8988T (cell line): ENCODE results near the gene BRD2.

ENCODE experiments used
- DNase-seq: peaks from one replicate; pipeline ENCODE4 v3.0.0; 2011

The BRD2 gene

DNA sequence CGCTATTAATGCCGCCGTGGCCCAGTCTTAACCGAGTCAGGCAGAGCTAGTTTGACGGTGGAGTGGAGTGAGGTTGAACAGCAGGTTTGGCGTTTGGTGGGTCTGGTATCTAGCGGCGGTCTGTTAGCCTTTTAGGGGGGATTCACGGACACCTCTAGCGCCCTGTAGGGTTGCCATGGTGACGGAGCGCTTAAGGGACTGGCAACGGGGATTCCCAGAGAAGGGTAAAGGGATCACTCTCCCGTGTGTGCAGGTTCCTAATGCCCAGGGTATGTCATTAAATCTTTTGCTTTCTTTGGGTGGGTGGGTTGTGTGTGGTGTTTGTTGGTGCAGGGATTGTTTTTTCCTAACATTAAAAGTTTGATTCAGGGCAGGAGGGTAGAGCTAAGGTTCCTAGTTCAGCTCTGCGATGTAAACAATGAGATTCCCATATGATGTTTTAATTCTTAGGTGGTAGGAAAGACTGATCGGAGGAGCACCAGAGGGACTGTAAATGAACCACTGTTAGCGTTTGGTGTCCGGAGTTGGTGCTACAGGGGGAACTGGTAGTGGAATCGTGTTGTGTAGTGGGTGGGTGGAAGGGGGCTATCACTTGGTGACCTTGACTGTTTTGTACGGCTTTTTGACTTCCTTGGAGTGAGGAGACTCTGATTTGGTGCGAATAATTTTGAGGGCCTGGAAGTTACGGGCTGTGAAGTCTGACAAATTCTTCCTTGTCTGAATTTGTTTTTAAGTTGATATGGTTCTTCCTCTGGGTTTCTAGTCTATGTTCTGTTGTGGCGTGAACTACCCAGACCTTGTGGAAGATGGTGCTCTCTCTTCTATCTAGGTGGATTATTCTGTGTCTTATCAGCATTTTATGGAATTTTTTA is 5.0 kb downstream of the BRD2 start:
- DNase-seq: no peak

DNA sequence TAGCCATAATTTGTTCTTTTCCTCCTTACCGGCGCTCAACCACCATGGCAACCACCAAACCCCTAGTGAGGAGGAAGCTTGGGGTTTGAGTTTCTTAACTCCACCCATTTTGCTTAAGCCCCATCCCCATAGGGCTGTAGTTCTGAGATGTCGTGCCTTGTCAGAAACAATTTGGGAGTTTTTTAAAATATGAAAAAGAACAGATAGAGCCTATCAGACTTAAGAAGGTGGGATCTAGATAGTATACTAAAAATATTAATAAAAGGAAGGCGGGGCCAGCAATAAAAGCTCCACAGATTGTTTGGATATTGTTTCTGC is 5.6 kb downstream of the BRD2 start:
- no peak for DNase-seq

DNA sequence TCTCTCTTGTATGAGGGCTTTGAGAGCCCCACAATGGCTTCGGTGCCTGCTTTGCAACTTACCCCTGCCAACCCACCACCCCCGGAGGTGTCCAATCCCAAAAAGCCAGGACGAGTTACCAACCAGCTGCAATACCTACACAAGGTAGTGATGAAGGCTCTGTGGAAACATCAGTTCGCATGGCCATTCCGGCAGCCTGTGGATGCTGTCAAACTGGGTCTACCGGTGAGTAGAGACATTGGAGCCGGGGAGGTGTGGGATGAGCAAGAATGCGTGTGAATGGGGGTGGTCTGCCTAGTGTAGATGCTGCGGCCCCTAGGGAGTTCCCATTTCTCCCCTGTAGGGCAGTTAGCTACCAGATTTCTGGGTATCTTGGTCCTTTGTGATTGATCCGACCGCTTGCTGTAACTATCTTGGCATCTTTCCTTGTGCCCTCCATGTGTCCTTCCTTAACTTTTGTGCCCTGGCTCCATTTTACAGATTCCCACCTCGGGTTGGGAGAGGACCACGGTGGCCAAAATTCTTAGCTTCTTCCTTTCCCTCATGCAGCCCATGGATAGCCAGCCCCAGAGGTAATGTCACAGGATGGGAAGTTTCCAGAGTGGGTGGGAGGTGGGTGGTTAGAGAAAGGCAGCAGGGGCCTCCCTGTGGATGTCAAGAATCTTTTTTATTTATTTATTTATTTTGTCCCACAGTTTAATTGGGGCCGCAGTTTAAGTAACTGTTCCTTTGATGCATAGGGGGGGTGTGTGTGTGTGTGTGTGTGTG is 6.3 kb downstream of the BRD2 start:
- no peak for DNase-seq

DNA sequence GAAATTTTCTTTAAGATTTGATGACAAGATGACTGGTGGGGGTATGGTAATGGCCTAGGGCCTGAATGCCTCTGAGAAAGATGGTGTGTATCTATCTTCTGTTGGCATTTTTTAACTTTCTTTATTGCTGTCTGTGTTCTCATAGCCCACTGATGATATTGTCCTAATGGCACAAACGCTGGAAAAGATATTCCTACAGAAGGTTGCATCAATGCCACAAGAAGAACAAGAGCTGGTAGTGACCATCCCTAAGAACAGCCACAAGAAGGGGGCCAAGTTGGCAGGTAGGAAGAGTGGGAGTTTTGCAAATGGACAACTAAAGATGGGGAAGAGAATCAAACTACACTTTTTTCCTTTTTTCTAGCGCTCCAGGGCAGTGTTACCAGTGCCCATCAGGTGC is 7.5 kb downstream of the BRD2 start:
- no peak for DNase-seq

DNA sequence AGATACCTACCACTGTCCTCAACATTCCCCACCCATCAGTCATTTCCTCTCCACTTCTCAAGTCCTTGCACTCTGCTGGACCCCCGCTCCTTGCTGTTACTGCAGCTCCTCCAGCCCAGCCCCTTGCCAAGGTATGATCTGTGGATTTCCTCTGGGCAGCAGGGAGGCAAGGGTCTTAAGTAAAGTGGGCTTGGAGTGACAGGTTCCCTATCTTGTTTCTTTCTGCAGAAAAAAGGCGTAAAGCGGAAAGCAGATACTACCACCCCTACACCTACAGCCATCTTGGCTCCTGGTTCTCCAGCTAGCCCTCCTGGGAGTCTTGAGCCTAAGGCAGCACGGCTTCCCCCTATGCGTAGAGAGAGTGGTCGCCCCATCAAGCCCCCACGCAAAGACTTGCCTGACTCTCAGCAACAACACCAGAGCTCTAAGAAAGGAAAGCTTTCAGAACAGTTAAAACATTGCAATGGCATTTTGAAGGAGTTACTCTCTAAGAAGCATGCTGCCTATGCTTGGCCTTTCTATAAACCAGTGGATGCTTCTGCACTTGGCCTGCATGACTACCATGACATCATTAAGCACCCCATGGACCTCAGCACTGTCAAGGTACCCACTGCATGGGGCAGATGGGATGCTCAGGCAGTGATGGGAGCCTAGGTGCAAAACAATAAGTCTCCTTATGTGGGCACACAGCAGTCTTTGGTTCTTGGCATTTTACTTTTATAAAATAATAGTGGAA is 8.1 kb downstream of the BRD2 start:
- DNase-seq: no peak

DNA sequence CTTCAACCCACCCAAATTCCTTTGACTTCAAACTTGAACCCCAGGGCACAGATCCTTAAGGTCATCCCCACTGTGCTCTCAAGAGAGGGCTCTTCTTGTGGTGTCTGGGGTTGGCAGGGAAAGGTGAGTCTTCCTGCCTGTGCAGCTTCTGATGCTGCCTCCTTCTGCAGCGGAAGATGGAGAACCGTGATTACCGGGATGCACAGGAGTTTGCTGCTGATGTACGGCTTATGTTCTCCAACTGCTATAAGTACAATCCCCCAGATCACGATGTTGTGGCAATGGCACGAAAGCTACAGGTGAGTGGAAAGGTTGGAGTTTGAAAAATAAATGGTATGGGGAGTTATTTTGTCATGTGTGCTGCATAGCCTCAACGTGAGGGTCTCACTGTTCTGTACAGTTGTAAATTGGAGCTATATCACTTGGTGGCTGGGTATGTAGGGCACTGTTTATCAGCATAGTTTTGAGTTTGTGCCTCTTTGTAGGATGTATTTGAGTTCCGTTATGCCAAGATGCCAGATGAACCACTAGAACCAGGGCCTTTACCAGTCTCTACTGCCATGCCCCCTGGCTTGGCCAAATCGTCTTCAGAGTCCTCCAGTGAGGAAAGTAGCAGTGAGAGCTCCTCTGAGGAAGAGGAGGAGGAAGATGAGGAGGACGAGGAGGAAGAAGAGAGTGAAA is 9.0 kb downstream of the BRD2 start:
- DNase-seq: no peak

DNA sequence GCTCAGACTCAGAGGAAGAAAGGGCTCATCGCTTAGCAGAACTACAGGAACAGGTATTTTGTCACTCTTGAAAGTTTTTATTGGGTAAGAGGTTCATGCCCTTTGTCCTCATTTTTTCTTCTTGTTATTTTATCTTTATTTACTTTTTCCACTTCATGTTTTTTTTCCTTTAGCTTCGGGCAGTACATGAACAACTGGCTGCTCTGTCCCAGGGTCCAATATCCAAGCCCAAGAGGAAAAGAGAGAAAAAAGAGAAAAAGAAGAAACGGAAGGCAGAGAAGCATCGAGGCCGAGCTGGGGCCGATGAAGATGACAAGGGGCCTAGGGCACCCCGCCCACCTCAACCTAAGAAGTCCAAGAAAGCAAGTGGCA is 9.5 kb downstream of the BRD2 start:
- no peak for DNase-seq

DNA sequence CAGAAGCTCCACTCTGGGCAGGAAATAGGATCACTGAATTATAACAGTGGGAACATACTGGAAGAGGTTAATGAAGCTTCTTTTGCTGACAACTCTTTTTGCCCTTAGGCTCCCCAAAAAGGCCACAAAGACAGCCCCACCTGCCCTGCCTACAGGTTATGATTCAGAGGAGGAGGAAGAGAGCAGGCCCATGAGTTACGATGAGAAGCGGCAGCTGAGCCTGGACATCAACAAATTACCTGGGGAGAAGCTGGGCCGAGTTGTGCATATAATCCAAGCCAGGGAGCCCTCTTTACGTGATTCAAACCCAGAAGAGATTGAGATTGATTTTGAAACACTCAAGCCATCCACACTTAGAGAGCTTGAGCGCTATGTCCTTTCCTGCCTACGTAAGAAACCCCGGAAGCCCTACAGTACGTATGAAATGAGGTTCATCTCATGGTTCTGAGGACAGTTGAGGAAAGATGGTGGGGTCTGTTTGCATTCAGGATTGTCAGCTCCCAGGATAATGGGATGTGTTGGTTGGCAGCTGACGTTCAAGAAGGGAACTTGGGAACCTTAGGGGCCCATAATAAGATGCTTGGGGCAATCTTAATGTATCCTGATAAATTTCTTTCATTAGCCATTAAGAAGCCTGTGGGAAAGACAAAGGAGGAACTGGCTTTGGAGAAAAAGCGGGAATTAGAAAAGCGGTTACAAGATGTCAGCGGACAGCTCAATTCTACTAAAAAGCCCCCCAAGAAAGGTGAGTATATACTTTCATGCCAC is 11.5 kb downstream of the BRD2 start:
- no peak for DNase-seq

DNA sequence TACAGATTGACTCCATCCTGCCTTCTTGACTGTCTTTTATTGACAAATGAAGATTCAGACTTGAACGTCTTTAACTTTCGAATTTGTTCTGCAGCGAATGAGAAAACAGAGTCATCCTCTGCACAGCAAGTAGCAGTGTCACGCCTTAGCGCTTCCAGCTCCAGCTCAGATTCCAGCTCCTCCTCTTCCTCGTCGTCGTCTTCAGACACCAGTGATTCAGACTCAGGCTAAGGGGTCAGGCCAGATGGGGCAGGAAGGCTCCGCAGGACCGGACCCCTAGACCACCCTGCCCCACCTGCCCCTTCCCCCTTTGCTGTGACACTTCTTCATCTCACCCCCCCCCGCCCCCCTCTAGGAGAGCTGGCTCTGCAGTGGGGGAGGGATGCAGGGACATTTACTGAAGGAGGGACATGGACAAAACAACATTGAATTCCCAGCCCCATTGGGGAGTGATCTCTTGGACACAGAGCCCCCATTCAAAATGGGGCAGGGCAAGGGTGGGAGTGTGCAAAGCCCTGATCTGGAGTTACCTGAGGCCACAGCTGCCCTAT is 12.2 kb downstream of the BRD2 start:
- DNase-seq: no peak

DNA sequence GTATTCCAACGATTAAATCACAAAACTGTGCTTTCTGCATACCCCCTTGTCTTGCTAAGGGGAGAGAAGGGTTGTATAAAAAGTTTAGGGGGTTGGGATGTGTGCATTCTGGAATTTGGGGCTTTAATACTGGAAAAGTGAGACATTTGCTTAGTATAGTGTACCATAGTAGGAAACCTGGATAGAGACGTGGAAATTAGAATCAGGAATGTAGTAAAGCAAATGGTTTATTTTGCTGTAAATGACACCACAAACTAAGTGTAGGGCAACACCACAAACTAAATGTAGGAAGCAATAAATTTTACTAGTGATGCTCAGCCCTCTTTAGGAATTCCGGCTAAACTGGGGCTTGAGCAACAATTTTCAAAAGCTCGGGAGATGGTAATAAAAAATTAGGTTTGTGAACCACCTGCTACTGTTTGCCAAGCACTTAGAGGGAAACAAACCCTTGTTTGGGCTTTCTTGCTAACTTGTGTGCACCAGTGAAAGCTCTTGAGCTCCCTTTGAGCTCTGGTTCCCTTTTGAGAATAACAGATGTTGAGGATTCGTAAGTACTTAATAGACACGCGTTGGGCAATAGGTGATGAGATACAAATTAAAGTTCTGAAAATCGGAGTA is 13.8 kb downstream of the BRD2 start:
- DNase-seq: no peak

GRCh38 chr6:32982702-32983492 is 14.5 kb downstream of the BRD2 start:
- DNase-seq: no peak

GRCh38 chr6:32983493-32983848 is 15.1 kb downstream of the BRD2 start:
- DNase-seq: no peak

- no peak for DNase-seq
Observed at GRCh38 chr6:32983964-32984621, 15.7 kb downstream of the BRD2 start.

- no peak for DNase-seq
Observed at GRCh38 chr6:32984622-32985389, 16.4 kb downstream of the BRD2 start.

DNA sequence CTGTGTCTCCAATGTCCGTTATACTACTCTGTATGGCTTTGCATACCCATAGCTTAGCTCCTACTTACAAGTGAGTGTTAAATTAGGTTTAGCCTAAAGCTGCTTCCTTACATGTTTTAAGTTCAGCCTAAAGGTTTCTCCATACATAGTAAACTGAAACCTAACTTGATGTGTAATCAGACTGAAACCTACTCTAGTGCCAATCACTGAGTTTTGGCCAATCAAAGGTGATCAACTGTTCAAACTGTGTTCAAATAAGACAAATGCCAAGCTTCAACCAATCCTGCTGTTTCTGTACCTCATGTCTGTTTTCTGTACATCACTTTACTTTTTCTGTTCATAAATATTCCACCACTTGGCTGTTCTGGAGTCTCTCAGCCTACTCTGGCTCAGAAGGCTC is 21.0 kb downstream of the BRD2 start:
- DNase-seq: no peak

- DNase-seq: no peak
Observed at GRCh38 chr6:32991972-32992371, 23.6 kb downstream of the BRD2 start.

DNA sequence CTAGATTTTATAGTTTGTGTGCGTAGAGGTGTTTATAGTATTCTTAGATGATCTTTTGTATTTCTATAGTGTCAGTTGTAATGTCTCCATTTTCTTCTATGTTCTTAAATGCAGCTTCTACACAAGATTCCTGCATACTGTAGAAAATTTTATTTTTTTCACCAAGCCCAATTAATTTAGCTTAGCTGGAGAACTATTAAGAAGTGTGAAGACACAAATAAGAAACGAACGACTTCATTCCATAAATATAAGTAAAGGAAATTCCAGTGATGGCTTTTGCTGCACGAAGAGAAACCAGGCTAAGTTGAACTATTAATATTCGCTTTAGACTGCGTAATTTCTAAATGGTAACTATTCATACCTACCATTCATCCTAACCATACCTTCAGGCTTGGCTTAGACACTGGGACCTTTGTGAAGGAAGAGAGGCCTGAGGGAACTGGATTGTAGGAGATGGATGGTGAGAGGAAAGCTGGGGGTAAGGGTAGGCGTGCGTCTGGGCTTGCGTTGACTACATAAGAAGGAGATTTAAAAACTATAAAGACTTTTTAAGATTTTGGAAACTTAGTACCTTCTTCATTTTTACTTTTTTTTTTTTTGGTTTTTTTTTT is 25.1 kb downstream of the BRD2 start:
- DNase-seq: no peak

DNA sequence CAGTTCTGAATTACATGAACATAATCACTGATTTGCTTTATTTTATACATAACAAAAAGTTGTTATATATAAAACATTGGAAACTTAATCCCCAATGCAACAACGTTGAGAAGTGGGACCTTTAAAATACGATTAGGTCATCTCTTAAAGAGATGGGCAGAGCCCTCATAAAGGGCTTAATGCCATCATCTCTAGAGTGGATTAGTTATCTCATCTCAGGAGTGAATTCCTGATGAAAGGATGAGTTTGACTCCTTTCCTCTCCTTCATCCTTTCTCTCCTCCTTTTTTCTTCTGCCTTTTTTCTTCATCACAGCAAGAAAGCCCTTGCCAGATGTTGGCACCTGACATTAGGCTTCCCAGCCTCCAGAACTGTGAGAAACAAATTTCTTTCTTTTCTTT is 27.1 kb downstream of the BRD2 start:
- DNase-seq: no peak

GRCh38 chr6:33000055-33000454 is 31.7 kb downstream of the BRD2 start:
- DNase-seq: peak; percentile 32
